22Rv1 (cell line): ENCODE data around the gene ZNF527.
"Not testable (repeated sequence)": the region's sequence is repeated elsewhere in the genome, so short reads cannot be mapped to it uniquely, and the experiment has no call there.

ENCODE experiments used
- H3K27ac ChIP-seq: fragments of 450-650 bp; 2 replicates; pipeline ENCODE4 v1.5.1; 2017
- ZFX ChIP-seq: fragments of 450-650 bp; IDR thresholded peaks from 2 replicates; pipeline ENCODE4 v1.6.1; 2017; ENCODE audit warnings: antibody characterized with exemption, borderline replicate concordance
- TF ChIP-seq, protein P1 (sequence below): fragments of 450-650 bp; IDR thresholded peaks from 2 replicates; pipeline ENCODE4 v1.5.1; 2017; ENCODE audit warnings: mild to moderate bottlenecking

ZNF527 gene

DNA sequence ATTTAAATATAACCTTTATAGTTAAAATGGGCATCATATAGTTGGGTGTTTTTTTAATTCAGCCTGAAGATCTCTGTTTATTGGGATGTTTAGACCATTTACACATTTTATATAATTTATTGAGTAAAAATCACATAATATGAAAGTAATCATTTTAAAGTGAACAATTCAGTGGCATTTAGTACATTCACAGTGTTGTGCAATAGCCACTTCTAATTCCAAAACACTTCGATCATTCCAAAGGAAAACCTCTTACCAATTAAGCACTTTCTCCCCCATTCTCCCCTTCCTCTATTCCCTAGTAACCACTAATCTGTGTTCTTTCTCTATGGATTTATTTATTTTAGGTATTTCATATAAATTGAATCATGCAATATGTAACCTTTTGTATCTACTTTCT lies 30.2 kb downstream of the ZNF527 start:
- TF ChIP-seq ZFX: no peak
- TF ChIP-seq, protein P1, sequence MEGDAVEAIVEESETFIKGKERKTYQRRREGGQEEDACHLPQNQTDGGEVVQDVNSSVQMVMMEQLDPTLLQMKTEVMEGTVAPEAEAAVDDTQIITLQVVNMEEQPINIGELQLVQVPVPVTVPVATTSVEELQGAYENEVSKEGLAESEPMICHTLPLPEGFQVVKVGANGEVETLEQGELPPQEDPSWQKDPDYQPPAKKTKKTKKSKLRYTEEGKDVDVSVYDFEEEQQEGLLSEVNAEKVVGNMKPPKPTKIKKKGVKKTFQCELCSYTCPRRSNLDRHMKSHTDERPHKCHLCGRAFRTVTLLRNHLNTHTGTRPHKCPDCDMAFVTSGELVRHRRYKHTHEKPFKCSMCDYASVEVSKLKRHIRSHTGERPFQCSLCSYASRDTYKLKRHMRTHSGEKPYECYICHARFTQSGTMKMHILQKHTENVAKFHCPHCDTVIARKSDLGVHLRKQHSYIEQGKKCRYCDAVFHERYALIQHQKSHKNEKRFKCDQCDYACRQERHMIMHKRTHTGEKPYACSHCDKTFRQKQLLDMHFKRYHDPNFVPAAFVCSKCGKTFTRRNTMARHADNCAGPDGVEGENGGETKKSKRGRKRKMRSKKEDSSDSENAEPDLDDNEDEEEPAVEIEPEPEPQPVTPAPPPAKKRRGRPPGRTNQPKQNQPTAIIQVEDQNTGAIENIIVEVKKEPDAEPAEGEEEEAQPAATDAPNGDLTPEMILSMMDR: no peak
- H3K27ac ChIP-seq: no peak overlapping the region

DNA sequence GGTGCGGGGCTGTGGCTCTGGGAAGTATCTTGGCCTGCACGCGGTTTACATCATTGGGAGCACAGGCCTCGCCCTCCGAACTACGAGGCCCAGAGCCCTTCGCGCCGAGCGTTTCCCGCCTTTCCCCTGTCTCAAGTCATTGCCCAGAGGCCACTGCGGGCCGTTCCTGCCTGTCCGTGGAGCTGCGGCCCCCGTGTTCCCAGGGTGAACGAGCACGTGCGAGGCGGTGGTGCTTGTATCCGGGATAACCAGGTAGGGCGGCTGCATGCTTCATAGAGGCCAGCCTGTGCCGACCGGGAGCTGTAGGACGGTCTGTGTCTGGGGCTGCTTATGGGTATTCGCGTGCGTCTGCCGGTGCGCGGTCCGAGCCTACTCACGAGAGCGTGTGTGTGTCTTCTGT lies 32.5 kb downstream of the ZNF527 start:
- no peak overlapping the region for H3K27ac ChIP-seq
- TF ChIP-seq, protein P1: no peak
- no peak for TF ChIP-seq ZFX

GRCh38 chr19:37406140-37406846 lies 35.4 kb downstream of the ZNF527 start:
- H3K27ac ChIP-seq: not testable (repeated sequence)

GRCh38 chr19:37412700-37413099 lies 41.8 kb downstream of the ZNF527 start:
- no peak for TF ChIP-seq ZFX
- TF ChIP-seq, protein P1: no peak
- no peak overlapping the region for H3K27ac ChIP-seq

- H3K27ac ChIP-seq: no peak overlapping the region
- TF ChIP-seq ZFX: no peak
- TF ChIP-seq, protein P1: no peak
These were observed 42.6 kb downstream of the ZNF527 start for GRCh38 chr19:37413313-37414084.
